Bone marrow (tissue), 2 donors: ENCODE measurements around the gene IQCC.

Source experiments
- DNase-seq, 2 donors: peaks; one replicate each; lab custom pipeline; 2025; lab: John Stamatoyannopoulos, UW

IQCC gene

GRCh38 chr1:32224285-32224684, 18.8 kb downstream of the IQCC start:
- DNase-seq, result no peak

DNA sequence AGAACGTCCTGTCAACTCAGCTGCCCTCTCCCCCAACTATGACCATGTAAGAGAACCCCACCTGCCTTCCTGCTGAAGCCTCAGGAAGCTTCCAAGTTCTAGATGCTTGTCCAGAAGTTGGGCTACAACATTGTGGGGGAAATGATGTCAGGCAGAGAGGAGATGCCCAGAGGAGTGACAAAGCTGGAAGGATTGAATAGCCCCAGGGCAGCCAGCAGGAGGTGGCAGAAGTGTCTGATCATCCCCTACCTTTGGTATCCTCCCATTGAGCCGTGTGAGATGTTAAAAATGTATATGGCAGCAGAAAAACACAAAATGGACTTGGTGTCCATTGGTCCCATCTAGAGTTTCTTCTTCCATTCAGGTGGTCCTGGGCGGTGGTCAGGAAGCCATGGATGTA, 23.3 kb downstream of the IQCC start:
- no peak for DNase-seq

DNA sequence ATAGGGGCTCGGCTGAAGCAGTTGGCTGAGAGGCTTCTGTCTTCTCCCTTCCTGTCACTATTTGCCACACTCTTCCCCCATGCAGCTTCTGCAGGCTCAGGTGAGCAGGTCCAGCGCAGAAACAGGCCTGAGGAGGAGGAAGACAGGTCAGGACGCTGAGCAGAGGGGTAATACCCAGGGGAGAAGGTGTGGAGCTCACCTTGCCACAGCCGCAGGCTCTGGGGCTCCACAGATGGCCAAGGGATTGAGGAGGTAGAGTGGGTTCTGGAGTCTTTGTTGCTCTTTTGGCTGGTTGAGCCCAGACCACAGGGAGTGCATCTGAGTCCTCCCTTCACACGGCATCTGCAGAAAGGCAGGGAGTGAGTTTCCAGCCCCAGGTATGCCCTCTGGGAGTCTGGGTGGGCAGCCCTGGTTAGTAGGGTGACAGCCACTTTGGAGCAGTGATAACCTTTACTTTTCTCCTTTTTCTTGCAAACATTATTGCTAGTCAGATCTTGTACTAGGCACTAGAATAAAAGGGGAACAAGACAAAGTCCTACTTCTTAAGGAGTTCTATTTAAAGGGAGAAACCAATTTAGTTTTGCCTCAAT, 26.5 kb downstream of the IQCC start:
- DNase-seq, result no peak

DNA sequence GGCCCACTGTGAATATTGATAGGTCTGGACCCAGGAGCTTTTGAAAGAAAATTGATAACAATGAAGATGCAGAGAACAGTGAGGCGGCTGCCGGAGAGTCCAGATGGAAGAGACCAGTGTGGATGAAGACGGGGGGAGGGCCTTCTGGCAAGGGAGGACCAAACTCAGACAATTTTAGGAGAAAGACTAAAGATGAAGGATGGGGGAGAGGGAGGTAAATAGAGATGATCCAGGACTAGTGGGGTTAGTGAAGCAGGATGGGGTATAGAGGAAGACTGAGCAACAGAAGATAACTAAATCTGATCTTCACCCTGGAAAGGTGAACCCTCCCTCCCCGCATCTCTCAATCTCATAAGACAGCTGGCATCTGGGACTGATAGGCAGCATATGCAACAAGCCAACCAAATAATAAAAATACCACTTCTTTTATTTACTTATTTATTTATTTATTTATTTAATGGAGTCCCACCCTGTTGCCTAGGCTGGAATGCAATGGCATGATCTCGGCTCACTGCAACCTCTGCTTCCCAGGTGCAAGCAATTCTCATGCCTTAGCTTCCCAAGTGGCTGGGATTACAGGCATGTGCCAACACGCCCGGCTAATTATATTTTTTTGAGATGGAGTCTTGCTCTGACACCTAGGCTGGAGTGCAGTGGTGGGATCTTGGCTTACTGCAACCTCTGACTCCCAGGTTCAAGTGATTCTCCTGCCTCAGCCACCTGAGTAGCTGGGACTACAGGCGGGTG, 27.3 kb downstream of the IQCC start:
- no peak for DNase-seq

- DNase-seq, result no peak
Measured at GRCh38 chr1:32234792-32235191, 29.3 kb downstream of the IQCC start.

GRCh38 chr1:32239337-32239736, 33.9 kb downstream of the IQCC start:
- no peak for DNase-seq

GRCh38 chr1:32239790-32240139, 34.3 kb downstream of the IQCC start:
- DNase-seq, result no peak

DNA sequence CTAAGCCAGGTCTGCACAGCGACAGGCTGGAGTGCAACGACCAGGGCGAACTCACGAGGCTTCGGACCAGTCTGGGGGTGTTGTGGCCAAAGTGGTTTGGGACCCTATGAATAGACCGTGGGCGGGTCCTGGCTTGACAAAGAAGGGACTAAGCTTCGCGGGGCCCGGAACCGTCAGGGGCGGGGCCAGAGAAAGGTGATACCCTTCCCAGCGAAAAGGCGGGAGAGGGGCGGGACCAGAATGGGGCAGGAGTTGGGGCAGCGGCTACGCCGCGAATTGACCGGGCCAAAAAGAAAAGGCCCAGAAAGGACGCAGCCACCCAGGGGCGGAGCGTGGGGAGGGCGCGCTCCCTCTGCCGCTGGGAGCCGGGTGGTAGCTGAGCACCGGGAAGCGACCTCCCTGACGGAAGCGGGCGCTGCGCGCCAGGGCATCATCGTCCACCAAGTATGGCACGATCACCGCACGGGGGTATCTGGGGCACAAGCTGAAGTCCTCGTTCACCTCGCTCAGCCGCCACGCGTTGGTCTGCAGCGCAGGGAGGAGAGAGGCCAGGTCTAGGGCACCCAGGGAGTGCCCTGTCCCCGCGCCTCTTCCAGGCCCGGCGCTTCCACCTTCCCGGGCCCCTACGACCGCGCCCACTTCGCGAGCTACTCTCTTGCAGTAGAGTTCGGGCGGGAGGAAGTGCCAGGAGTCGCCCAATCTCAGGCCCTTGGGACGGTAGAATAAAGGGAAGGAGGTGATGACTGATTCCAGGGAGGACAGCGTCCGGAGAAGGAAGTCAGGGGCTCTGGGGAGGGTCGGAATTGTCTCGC, 34.9 kb downstream of the IQCC start:
- DNase-seq, result peak; percentile 17

DNA sequence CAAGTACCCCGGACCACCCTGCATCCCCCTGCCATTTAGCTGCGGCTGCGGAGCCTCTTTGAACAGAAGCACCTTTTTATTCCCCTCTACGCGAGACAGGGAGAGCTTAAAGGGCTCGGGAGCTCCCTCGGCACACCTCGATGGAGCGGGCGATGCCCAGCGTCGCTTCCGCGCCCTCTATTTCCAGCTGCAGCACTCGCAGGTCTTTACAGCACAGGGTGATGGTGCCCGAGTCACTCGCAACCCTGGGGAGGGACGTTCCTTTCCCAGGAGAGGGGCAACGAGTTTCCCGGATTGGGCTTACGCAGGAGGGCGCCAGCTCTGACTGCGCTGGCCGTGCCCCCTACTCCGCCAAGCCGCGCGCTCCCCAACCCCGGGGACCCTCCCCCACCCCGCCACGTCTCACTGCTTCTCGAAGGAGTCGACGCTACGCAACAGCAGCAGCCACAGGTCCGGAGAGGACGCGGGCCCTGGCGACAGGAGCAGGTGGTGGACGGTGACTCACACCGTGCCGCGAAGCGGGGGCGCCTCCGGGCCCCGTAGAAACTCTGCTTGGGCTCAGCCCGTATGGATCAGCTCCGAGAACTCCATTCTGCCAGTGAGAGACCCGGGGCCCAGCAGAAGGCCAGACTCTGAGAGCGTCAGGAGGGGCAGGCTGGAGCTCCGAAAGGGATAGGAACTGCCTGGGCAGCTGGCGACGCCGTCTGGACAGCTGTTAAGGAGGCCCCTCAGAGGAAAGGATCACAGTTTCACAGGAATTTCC, 35.7 kb downstream of the IQCC start:
- DNase-seq, result peak in 1 of 2 donors; percentile 13

DNA sequence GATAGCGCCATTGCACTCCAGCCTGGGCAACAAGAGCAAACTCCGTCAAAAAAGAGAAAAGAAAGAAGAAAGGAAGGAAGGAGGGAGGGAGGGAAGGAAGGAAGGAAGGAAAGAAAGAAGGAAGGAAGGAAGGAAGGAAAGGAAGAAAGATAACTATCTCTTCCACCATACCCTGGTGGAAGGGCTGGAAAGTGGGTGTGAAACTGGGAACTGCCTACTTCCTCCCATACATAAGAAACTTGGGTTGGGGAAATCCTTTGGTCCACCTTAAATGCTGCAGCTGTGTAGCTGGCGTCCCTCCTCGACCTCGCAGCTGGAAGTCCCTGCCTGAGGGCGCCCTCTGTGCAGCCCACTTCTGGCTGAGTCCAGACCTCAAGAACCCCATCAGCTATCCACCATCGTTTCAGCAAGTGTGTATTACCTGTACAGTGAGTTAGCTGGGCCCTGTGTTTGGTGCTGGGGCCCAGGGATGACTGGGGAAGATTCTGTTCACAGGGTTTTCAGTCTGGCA, 36.9 kb downstream of the IQCC start:
- no peak for DNase-seq

DNA sequence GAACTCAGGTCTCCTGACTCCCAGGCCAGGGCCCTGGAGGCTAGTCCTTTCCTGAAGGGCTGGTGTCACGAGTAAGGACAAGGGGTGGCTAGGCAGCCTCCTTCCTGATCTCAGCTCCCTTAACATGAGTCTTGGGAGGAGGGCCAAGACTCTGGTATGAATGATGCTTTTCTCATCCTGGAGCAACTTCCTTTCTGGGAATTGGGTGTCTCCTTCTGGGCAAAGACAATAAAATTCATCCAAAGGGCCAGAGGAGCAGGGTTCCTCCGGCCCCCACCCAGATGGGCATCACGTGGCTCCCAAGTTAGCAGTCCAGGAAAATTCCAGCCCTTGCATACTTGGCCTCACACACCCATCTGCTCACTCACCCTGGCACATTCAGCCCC, 41.4 kb downstream of the IQCC start, which contains the start of gene FAM167B:
FAM167B (plus strand) TSS at position 335 of the 386 bp plus-strand sequence. CDS start 200 bp downstream, outside the sequence.
- no peak for DNase-seq

DNA sequence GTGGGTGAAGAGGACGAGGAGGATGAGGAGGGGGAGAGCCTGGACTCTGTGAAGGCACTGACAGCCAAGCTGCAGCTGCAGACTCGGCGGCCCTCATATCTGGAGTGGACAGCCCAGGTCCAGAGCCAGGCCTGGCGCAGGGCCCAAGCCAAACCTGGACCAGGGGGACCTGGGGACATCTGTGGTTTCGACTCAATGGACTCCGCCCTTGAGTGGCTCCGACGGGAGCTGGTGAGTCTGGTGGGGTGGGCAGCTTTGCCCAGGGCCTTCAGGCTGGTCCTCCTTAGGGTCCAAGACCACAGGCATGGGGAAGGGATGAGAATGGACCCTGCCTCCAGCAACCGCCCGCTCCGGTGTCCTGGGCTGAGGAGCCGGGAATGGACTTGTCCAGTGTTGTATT, 42.0 kb downstream of the IQCC start:
- DNase-seq, result no peak

GRCh38 chr1:32247983-32248889, 42.8 kb downstream of the IQCC start:
- peak in 1 of 2 donors; percentile 15 for DNase-seq

DNA sequence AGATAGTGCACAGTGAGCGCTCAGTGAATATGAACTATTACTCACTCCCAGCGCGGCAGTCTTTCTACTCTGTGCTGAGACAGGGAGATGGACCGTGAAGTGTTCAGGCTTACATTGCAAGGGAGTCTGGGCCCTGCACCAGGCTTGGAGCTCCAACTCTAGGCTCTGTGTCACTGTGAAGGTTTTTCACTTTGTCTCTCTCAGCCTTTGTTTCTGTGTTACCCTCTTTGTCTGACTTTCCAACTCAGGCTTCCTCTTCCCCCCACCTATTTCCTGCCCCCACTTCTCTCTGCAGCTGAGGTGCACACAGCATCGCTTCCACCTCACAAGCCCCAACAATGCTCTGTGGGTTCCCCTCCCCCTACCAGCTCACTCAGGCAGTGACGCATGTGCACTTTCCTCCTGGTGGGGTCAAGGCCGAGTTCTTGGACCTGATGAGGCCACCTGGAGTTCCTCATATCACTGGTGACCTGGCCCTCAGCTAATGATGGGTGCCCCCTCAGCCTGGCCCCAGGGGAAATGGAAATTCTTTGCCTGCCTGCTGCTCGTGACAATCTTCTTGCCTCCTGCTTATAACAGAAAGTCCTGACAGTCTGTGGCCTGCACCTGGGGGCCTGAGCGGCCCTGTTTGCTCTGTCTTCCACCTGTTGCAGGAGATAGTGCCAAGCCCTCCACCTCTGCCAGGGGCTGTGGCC, 44.5 kb downstream of the IQCC start:
- DNase-seq, result peak in 1 of 2 donors; percentile 83

GRCh38 chr1:32250893-32251716, 45.6 kb downstream of the IQCC start, which contains the start of gene LCK:
TSS of gene LCK (plus strand) at chr1:32251265. CDS start at chr1:32274330, 23,065 bp downstream.
- DNase-seq, result no peak

GRCh38 chr1:32255072-32256071, 49.9 kb downstream of the IQCC start:
- no peak for DNase-seq

DNA sequence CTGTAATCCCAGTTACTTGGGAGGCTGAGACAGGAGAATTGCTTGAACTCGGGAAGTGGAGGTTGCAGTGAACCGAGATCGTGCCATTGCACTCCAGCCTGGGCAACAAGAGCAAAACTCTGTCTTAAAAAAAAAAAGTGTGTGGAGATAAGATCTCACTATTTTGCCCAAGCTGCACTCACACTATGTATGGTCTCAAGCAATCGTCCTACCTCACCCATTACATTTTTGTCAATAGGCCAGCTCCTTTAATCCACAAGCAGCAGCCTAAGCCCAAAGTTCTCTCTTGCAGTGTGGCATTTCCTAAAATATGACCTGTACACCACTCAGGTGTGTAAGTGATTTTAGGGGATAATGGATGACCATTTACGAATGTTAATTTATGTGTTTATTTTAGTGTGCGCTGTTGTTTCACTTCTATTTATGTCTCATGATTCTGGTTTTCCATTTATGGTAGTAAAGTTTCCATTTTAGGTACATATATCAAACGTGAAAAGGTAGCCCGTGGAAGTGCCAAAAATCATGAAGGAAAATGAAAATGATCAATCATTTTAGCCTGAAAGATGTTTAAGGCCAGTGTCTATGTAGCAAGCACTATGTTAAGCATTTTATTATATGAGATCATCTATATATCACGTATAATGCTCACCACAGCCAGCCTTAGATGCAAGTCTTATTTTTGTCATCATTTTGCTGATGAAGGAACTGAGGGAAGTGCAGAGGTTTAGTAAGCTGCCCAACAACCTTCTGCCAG, 51.2 kb downstream of the IQCC start:
- no peak for DNase-seq

GRCh38 chr1:32257227-32257508, 51.7 kb downstream of the IQCC start:
- no peak for DNase-seq
